GM21619 (cell line): Measurements from ENCODE around the gene CHI3L1.

ENCODE experiments used
- ATAC-seq: cut with Tn5 transposase; IDR thresholded peaks from one replicate; pipeline ENCODE4 v1.9.1; 2021; ENCODE audit not compliant: unreplicated experiment

CHI3L1 gene

DNA sequence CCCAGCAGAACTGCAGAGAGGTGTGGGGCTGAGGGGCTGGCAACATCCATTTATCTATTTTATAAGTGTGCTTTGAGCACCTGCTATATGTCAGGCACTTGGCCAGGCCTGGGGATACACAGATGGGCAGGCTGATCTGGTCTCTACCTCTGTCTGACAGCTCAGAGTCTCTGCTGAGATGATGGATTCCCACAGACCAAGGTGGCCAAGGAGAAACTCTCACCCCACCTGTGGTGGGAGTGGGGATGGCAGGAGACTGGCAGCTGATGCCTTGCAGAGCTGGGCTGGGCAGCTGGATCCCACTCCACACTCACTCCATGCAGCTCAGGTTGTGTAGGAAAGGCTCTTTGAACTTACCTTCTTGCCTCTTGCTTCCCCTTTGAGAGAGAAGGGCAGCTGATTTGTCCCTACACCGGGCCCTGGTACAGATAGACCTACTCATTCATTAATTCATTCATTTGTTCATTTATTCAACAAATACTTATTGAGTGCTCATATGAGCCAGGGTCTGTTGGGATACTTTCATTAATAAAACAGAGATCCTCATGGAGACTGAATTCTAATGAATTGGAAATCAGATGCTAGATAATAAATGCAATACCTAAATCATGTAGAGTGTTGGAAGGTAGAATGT, 50.0 kb downstream of the CHI3L1 start:
- ATAC-seq, result no peak

DNA sequence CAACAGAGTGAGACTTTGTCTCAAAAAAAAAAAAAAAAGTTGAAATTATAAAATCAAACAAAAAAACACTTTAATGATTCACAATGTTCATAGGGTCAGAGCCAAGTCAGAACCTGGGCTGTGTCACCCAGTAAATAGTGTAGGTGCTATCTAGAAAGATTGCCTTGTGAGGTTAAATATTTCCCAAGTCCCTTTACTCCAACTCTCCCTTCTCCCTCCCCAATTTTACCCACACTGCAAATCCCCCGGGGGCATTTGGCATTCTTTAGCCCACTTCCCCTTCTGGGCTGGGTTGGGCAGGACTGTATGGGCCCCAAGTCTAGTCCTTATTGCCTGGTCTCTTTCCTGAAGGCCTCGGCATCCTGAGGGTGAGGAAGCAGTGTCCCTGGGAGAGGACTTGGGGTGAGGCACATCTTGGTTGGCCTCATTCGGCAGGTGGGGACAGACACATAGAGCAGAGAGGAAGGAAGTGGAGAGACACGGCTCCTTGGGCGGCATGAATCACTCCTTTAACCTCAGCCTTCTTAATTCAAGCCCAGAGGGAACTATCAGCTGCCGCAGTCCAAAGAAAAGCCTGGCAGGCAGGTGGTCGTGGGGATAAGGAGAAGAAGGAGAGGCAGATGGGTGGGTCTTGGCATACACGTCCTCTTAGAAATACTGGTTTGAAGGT, 50.7 kb downstream of the CHI3L1 start:
- no peak for ATAC-seq

DNA sequence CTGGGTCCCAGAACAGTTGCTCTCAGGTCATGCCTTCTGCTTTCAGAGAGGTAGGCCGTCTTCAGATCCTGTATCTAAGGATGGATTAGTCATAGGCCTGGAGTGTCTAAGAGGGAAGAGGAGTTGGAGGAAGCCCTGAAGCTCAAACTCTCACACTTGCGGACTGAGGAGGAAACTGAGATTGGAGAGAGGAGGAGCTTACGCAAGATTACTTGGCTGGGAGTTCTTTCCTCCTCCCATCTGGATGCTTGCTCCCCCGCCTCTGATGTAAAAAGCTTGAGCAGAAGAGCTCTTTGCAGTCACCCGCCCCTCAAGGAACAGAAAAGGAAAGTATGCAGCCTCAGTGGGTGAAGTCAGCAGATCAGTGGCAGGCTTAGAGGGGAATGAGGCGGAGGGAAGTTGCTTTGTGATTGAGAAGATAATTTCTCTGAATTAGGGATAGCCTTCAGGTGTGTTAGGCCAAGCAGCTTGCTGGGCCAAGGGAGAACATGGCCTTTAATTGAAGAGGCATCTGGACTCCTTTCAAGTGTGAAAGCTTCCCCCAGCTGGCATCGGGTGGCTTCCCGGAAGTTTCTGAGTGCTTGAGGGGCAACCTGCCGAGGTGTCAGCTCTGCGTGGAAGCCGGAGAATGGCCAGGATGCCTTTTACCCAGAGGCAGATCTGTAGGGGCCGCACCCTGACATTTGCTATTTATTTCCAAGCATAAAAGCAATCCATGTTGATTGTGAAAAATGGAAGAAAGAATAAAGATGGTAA, 52.4 kb downstream of the CHI3L1 start:
- ATAC-seq, result no peak

DNA sequence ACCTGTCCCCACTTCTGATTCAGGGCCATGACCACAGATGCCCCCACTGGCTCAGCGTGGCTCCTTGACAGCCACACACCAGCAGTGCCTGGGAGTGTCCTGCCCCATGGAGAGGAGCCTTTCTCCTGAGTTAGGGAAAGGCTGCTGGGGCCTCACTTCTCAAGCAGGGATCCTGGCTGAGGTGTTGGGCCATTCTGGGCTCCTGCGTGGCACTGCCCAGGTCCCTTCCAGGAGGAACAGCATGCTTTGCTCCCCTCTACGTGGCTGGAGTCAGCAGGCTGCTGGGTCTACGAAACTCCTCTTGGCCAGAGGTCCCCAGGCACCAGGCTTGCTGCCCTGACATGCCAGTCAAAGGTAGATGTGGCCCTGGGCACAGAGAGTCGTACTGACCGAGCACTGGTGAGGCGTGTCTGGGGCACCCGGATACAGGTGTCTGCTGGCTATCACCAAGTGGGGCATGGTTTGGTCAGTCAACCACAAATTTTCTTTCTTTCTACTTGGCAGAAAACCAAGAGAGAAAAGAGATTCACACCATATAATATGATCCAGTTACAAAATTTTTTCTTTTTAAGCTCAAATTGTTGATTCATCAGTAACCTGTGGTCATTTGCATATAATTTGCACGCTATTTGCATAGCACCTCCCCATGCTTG, 54.8 kb downstream of the CHI3L1 start:
- ATAC-seq, result no peak

DNA sequence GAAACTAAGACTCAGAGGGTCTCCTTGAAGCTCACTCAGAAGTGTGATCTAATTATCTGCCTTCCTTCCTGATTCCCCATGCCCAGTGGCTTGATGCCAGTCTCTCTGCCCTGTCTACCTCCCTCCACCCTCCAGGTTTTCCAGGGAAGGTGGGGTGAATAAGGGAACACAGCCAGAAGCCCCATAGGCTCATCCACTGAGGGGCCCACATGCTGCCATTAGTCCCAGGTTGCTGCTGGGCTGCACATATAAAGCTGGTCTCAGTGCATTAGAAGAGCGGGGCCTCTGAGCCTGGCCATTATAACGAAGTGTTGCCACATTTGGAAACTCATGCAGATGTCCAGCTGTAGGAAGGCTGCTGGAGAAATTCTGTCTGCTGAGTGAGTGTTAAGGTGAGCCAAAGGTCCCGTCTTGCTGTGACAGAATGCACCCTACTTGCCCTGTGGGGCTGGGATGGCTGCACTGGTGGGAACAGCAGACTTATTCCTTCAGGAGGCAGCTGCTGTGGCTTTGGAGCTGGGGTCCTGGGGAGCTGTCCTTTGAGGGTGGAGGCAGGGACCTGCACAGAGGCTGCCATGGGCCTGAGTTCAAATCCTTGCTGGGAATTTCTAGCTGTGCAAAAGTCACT, 56.0 kb downstream of the CHI3L1 start:
- no peak for ATAC-seq

DNA sequence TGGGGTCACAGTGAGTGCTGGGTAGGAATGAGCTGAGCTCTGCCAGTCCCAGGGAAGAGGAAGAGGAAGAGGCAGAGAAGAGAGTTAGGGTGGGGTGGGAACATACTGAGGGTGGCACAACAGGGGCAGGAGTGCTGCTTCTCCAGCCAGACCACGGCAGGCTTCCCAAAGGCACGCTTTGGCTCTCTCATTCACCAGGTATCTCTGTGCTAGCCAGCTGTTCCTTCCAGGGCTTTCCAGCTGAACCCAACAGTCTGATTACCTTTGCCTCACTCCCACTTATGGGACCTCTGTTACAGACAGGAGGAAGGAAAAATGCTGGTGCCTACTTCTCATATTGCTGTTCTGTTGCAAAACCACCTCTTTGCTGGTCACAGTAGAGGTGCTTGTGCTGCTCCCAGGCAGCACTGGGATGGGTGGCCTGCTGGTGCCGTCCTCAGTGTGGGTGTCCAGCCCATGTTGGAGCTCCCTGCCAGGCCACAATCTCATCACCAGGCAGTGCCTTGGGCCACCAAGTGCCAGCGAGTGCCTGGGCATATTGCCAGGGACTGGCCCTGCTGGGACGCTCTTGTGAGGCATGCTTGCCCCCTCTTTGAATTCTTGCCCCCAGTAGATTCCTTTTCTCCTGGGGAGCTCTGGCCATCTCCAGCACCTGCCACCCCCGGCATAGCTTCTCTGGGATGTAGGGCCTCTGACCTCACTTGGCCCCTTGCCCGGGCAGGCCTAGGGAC, 56.8 kb downstream of the CHI3L1 start:
- ATAC-seq, result no peak
